HG02759 (cell line): ENCODE data around the gene CUTC.
A peak's percentile ranks its signal among the peaks of the same experiment; 100 is the strongest.
"Not testable (repeated sequence)": the region's sequence is repeated elsewhere in the genome, so short reads cannot be mapped to it uniquely, and the experiment has no call there.

ENCODE experiments used
- ATAC-seq: cut with Tn5 transposase; IDR thresholded peaks from one replicate; pipeline ENCODE4 v1.9.1; 2021; ENCODE audit warnings: mild to moderate bottlenecking, moderate library complexity; ENCODE audit not compliant: unreplicated experiment

Gene CUTC

GRCh38 chr10:99732033-99732842 lies at the start of gene CUTC, which contains the start of gene COX15:
Gene CUTC, plus strand, starts transcription at chr10:99732234. Its CDS starts 115 bp downstream, at chr10:99732349.
Gene COX15, minus strand, starts transcription at chr10:99732127. Its CDS starts 78 bp downstream, at chr10:99732049.
- ATAC-seq = peak; percentile 92

- ATAC-seq = no peak
Observed at GRCh38 chr10:99682752-99683151, 49.3 kb upstream of the CUTC start.

GRCh38 chr10:99685597-99685967 lies 46.5 kb upstream of the CUTC start:
- ATAC-seq = peak; percentile 92

- no peak for ATAC-seq
Observed at GRCh38 chr10:99689461-99689860, 42.6 kb upstream of the CUTC start.

- ATAC-seq = no peak
Observed at GRCh38 chr10:99693933-99694583, 38.0 kb upstream of the CUTC start.

- no peak for ATAC-seq
Observed at GRCh38 chr10:99695761-99696160, 36.3 kb upstream of the CUTC start.

GRCh38 chr10:99698504-99699080 lies 33.4 kb upstream of the CUTC start:
- ATAC-seq = no peak

GRCh38 chr10:99700649-99701048 lies 31.4 kb upstream of the CUTC start:
- ATAC-seq = no peak

- no peak for ATAC-seq
Observed at GRCh38 chr10:99708428-99709012, 23.5 kb upstream of the CUTC start.

- ATAC-seq = peak; percentile 91
Observed at GRCh38 chr10:99709480-99710229, 22.4 kb upstream of the CUTC start.

GRCh38 chr10:99711129-99711719 lies 20.8 kb upstream of the CUTC start:
- ATAC-seq = no peak

- no peak for ATAC-seq
Observed at GRCh38 chr10:99714446-99714845, 17.6 kb upstream of the CUTC start.

- no peak for ATAC-seq
Observed at GRCh38 chr10:99720387-99720786, 11.6 kb upstream of the CUTC start.

- no peak for ATAC-seq
Observed at GRCh38 chr10:99730026-99730425, 2.0 kb upstream of the CUTC start.

- ATAC-seq = peak; percentile 42
Observed at GRCh38 chr10:99731306-99732032, 565 bp upstream of the CUTC start.

- ATAC-seq = no peak
Observed at GRCh38 chr10:99733366-99733765, 1.3 kb downstream of the CUTC start.

- not testable (repeated sequence) for ATAC-seq
Observed at GRCh38 chr10:99734111-99734510, 2.1 kb downstream of the CUTC start.

GRCh38 chr10:99740260-99740659 lies 8.2 kb downstream of the CUTC start:
- ATAC-seq = no peak

- ATAC-seq = no peak
Observed at GRCh38 chr10:99740933-99741559, 9.0 kb downstream of the CUTC start.
